H9 (cell line): ENCODE data around the gene LPAR3. TPM values are rescaled to one million over a fixed set of nuclear protein-coding genes. Genes with fewer than 3 reads are reported as not detected.

Experiments
- DNase-seq: peaks from one replicate; pipeline ENCODE4 v3.0.0-alpha.2; 2017
- H2AFZ ChIP-seq: one replicate; pipeline ENCODE4 v1.6.1; 2013; ENCODE audit warnings: mild to moderate bottlenecking, low read length, control low read depth, moderate library complexity
- H2AK5ac ChIP-seq: 2 replicates; pipeline ENCODE4 v1.6.1; 2013; ENCODE audit warnings: low read length, control low read depth, mixed read lengths; ENCODE audit not compliant: insufficient read length
- H2BK120ac ChIP-seq: one replicate; pipeline ENCODE4 v1.6.1; 2013; ENCODE audit warnings: low read depth, mild to moderate bottlenecking, low read length, control low read depth, inconsistent platforms; ENCODE audit not compliant: poor library complexity, severe bottlenecking
- H2BK12ac ChIP-seq: 2 replicates; pipeline ENCODE4 v1.6.1; 2013; ENCODE audit warnings: low read length, control low read depth, mixed read lengths, low read depth; ENCODE audit not compliant: insufficient read length
- H2BK15ac ChIP-seq: 2 replicates; pipeline ENCODE4 v1.6.1; 2013; ENCODE audit warnings: low read depth, low read length, control low read depth
- H2BK20ac ChIP-seq: one replicate; pipeline ENCODE4 v1.6.1; 2013; ENCODE audit warnings: low read depth, mild to moderate bottlenecking, low read length, control low read depth, inconsistent platforms; ENCODE audit not compliant: poor library complexity, severe bottlenecking
- H2BK5ac ChIP-seq: 2 replicates; pipeline ENCODE4 v1.6.1; 2013; ENCODE audit warnings: low read length, control low read depth, mixed read lengths; ENCODE audit not compliant: insufficient read length
- H3K14ac ChIP-seq: 2 replicates; pipeline ENCODE4 v1.6.1; 2013; ENCODE audit warnings: low read length, control low read depth; ENCODE audit not compliant: insufficient read depth
- H3K18ac ChIP-seq: 2 replicates; pipeline ENCODE4 v1.6.1; 2013; ENCODE audit warnings: low read depth, mild to moderate bottlenecking, mixed read lengths, low read length, control low read depth; ENCODE audit not compliant: insufficient read length
- H3K23ac ChIP-seq: 2 replicates; pipeline ENCODE4 v1.6.1; 2013; ENCODE audit warnings: low read length, control low read depth, mixed read lengths, low read depth; ENCODE audit not compliant: insufficient read length
- H3K23me2 ChIP-seq: 2 replicates; pipeline ENCODE4 v1.6.1; 2013; ENCODE audit warnings: low read depth, mild to moderate bottlenecking, mixed read lengths, low read length, control low read depth; ENCODE audit not compliant: insufficient read length, poor library complexity, severe bottlenecking
- H3K27ac ChIP-seq: 2 replicates; pipeline ENCODE4 v1.5.1; 2013; ENCODE audit warnings: low read length, control low read depth, mixed read lengths, low read depth; ENCODE audit not compliant: insufficient read length
- H3K27me3 ChIP-seq: 2 replicates; pipeline ENCODE4 v1.6.1; 2013; ENCODE audit warnings: low read length, control low read depth, inconsistent platforms; ENCODE audit not compliant: insufficient read depth
- H3K4ac ChIP-seq: 2 replicates; pipeline ENCODE4 v1.6.1; 2013; ENCODE audit warnings: low read depth, mild to moderate bottlenecking, control low read depth, inconsistent platforms, low read length, moderate library complexity
- H3K4me1 ChIP-seq: 2 replicates; pipeline ENCODE4 v1.6.1; 2013; ENCODE audit warnings: low read length, control low read depth, inconsistent platforms; ENCODE audit not compliant: insufficient read depth
- H3K4me2 ChIP-seq: 2 replicates; pipeline ENCODE4 v1.6.1; 2013; ENCODE audit warnings: low read length, control low read depth, mixed read lengths; ENCODE audit not compliant: insufficient read length, insufficient read depth
- H3K56ac ChIP-seq: 2 replicates; pipeline ENCODE4 v1.6.1; 2013; ENCODE audit warnings: low read depth, mild to moderate bottlenecking, mixed read lengths, low read length, control low read depth; ENCODE audit not compliant: insufficient read length
- H3K79me1 ChIP-seq: 2 replicates; pipeline ENCODE4 v1.6.1; 2013; ENCODE audit warnings: low read depth, mild to moderate bottlenecking, moderate library complexity, low read length, control low read depth, inconsistent platforms; ENCODE audit not compliant: insufficient read depth, poor library complexity, severe bottlenecking
- H3K79me2 ChIP-seq: 2 replicates; pipeline ENCODE4 v1.6.1; 2013; ENCODE audit warnings: low read length, control low read depth, inconsistent platforms; ENCODE audit not compliant: insufficient read depth
- H3K9ac ChIP-seq: 2 replicates; pipeline ENCODE4 v1.6.1; 2013; ENCODE audit warnings: low read length, control low read depth, mixed read lengths; ENCODE audit not compliant: insufficient read length; ENCODE audit errors: extremely low read depth
- H3K9me3 ChIP-seq: one replicate; pipeline ENCODE4 v1.6.1; 2013; ENCODE audit warnings: low read depth, low read length, inconsistent platforms; ENCODE audit not compliant: control insufficient read depth
- H3T11ph ChIP-seq: one replicate; pipeline ENCODE4 v1.6.1; 2013; ENCODE audit warnings: mild to moderate bottlenecking, low read length, control low read depth, inconsistent platforms
- H4K20me1 ChIP-seq: one replicate; pipeline ENCODE4 v1.6.1; 2013; ENCODE audit not compliant: control insufficient read depth, insufficient read length, insufficient read depth
- H4K5ac ChIP-seq: 2 replicates; pipeline ENCODE4 v1.6.1; 2013; ENCODE audit warnings: low read depth, mild to moderate bottlenecking, mixed read lengths, low read length, control low read depth; ENCODE audit not compliant: insufficient read length
- H4K8ac ChIP-seq: replicated peaks from 2 replicates; pipeline ENCODE4 v1.6.1; 2013; ENCODE audit warnings: low read length, control low read depth, mixed read lengths, low read depth; ENCODE audit not compliant: insufficient read length
- H4K91ac ChIP-seq: 2 replicates; pipeline ENCODE4 v1.6.1; 2013; ENCODE audit warnings: low read depth, mild to moderate bottlenecking, moderate library complexity, mixed read lengths, low read length, control low read depth; ENCODE audit not compliant: insufficient read length
- H3K27ac Mint-ChIP-seq, 3 experiments: 2 replicates in 2 of 3; 3 replicates in 1 of 3; pipeline ENCODE4 v1.8.0; 2020 to 2021; ENCODE audit warnings: mixed read lengths in 3 of 3, mild to moderate bottlenecking in 1 of 3, moderate library complexity in 1 of 3
- H3K27me3 Mint-ChIP-seq: 2 replicates; pipeline ENCODE4 v1.8.0; 2021; ENCODE audit warnings: low read depth, mild to moderate bottlenecking, moderate library complexity, mixed read lengths
- H3K36me3 Mint-ChIP-seq, 3 experiments: 2 replicates in 2 of 3; 3 replicates in 1 of 3; pipeline ENCODE4 v1.8.0; 2020 to 2021; ENCODE audit warnings: low read depth in 3 of 3, mixed read lengths in 3 of 3; ENCODE audit not compliant: insufficient read depth in 1 of 3
- H3K4me1 Mint-ChIP-seq, 2 experiments: 2 replicates each; pipeline ENCODE4 v1.8.0; 2020; ENCODE audit warnings: mixed read lengths in 2 of 2
- H3K4me3 Mint-ChIP-seq, 2 experiments: 2 replicates in 1 of 2; 3 replicates in 1 of 2; pipeline ENCODE4 v1.8.0; 2020 to 2021; ENCODE audit warnings: mild to moderate bottlenecking in 2 of 2, mixed read lengths in 2 of 2, moderate library complexity in 1 of 2
- H3K9me3 Mint-ChIP-seq, 2 experiments: 2 replicates in 1 of 2; 3 replicates in 1 of 2; pipeline ENCODE4 v1.8.0; 2020; ENCODE audit warnings: mild to moderate bottlenecking in 2 of 2, mixed read lengths in 2 of 2, moderate library complexity in 1 of 2
- CTCF ChIP-seq: fragments of 200-600 bp; sonication (generic); conservative IDR thresholded peaks from 3 replicates; pipeline ENCODE4 v1.8.0; 2021; ENCODE audit warnings: antibody characterized with exemption, mild to moderate bottlenecking
- WGBS: extraction: QIAGEN DNeasy Blood & Tissue Kit; methylation state at CpG from one replicate; pipeline ENCODE4 v1.1.7; 2013; ENCODE audit warnings: missing lambda C conversion rate, low lambda C conversion rate, mixed read lengths; ENCODE audit not compliant: insufficient read length; ENCODE audit errors: extremely low coverage; 5-methylcytosine and 5-hydroxymethylcytosine counted together
- total RNA-seq: library from RNA; stranded (reverse); gene quantifications from 2 replicates; pipeline ENCODE4 v1.2.1, GENCODE V29; 2021

The LPAR3 gene
- total RNA-seq, 1 experiment from 2014 or later, result 3.0 TPM

GRCh38 chr1:84780000-84780716, 112.8 kb downstream of the LPAR3 start:
- H3K79me2 ChIP-seq, result no peaks in the 10 kb centered on the region
- H3K4me1 Mint-ChIP-seq, result peaks cover 8 to 12% of the 10 kb centered on the region in 2 experiments

More at GRCh38 chr1:84780000-84780716, 112.8 kb downstream of the LPAR3 start:
- Histone ChIP-seq H3K23ac (no peak overlapping the region), H3K9ac (no peak overlapping the region), H2BK15ac (no peak overlapping the region), H3K23me2 (no peaks in the 10 kb centered on the region), H4K8ac (no peak overlapping the region), H4K91ac (no peak overlapping the region), H2BK12ac (no peak overlapping the region), H3T11ph (no peak overlapping the region), H3K27me3 (no peaks in the 10 kb centered on the region), H3K14ac (no peak overlapping the region), H3K9me3 (no peaks in the 10 kb centered on the region), H3K18ac (no peak overlapping the region), H3K79me1 (no peaks in the 10 kb centered on the region), H2BK120ac (no peak overlapping the region), H3K4ac (no peak overlapping the region), H4K20me1 (no peaks in the 10 kb centered on the region), H3K4me2 (no peak overlapping the region), H2BK5ac (no peak overlapping the region), H2AK5ac (no peak overlapping the region), H3K27ac (no peak overlapping the region), H2BK20ac (no peak overlapping the region), H2AFZ (no peak overlapping the region), H4K5ac (no peak overlapping the region), H3K4me1 (no peaks in the 10 kb centered on the region), H3K56ac (no peak overlapping the region)
- no peak for DNase-seq
- Mint-ChIP-seq H3K4me3 (no peak overlapping the region), H3K27me3 (peaks cover 6% of the 10 kb centered on the region; the same call in 1 of the 2 replicates), H3K36me3 (peaks cover 0 to 3% (median 0%) of the 10 kb centered on the region in 3 experiments; a peak in 1 of 7 replicates), H3K9me3 (peaks cover 0 to 6% of the 10 kb centered on the region in 2 experiments; a peak in 2 of 5 replicates), H3K27ac (no peak overlapping the region)
- no peak for TF ChIP-seq CTCF
- WGBS, result no CpG with 5 or more reads among the region's 8 CpGs
